Memory B cell (primary cell): ENCODE data around the gene SLC9A3.
"Not testable (repeated sequence)": the region's sequence is repeated elsewhere in the genome, so short reads cannot be mapped to it uniquely, and the experiment has no call there.

Experiments used
- ATAC-seq: fragments of 150-1000 bp; cut with Tn5 transposase; 2 replicates; pipeline ENCODE4 v1.10.0; 2021; ENCODE audit warnings: low read depth, mild to moderate bottlenecking, moderate library complexity
- DNase-seq, 2 donors: peaks; one replicate each; pipeline ENCODE4 v3.0.0; 2022; ENCODE audit warnings: low spot score in 2 of 2
- H3K27ac Mint-ChIP-seq: one replicate; pipeline ENCODE4 v1.8.0; 2022; ENCODE audit warnings: mild to moderate bottlenecking, moderate library complexity, mixed read lengths
- H3K27me3 Mint-ChIP-seq: one replicate; pipeline ENCODE4 v1.8.0; 2022; ENCODE audit warnings: mixed read lengths
- H3K36me3 Mint-ChIP-seq: one replicate; pipeline ENCODE4 v1.8.0; 2022; ENCODE audit warnings: mild to moderate bottlenecking, mixed read lengths
- H3K4me1 Mint-ChIP-seq: one replicate; pipeline ENCODE4 v1.8.0; 2022; ENCODE audit warnings: mixed read lengths
- H3K4me3 Mint-ChIP-seq: one replicate; pipeline ENCODE4 v1.8.0; 2022; ENCODE audit warnings: mild to moderate bottlenecking, moderate library complexity, mixed read lengths
- H3K9me3 Mint-ChIP-seq: one replicate; pipeline ENCODE4 v1.8.0; 2022; ENCODE audit warnings: mixed read lengths

SLC9A3 gene

GRCh38 chr5:507986-508575 lies 16.2 kb downstream of the SLC9A3 start:
- H3K27me3 Mint-ChIP-seq, DNase-seq, H3K4me3 Mint-ChIP-seq, ATAC-seq, H3K36me3 Mint-ChIP-seq, H3K4me1 Mint-ChIP-seq, H3K27ac Mint-ChIP-seq, H3K9me3 Mint-ChIP-seq: not testable (repeated sequence)

DNA sequence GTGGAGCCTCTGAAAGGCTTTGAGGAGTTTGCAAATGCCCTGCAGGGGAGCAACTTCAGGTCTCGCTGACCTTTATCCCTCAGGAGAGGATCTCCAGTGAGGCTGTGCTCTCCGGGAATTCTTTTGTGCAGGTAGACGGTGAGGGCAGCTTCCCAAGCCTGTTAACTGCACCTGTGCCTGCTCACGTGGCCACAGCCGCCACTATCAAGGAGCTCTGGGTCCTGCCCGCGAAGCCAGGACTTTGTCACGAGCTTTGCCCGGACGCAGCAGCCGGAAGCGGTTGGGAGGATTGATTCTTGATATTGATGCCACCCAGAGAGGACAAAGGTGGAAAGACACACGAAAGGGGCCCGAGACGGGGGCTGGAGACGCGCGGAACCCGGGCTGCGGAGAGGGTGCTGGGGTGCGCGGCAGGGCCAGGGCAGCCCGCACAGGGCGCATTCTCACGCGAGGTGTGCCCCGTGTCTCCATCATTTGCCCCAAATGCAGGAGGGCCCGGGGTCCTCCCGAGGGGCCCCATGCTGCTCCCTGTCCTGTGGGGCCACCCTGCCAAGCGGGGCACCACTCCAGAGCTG lies 18.2 kb downstream of the SLC9A3 start:
- Mint-ChIP-seq H3K27me3 (peaks cover 12% of the 10 kb centered on the region), H3K9me3 (peaks cover 3% of the 10 kb centered on the region), H3K4me1 (no peaks in the 10 kb centered on the region)

GRCh38 chr5:504326-505154 lies 19.7 kb downstream of the SLC9A3 start:
- ATAC-seq (no peak), DNase-seq (no peak)
- no peak overlapping the region for H3K27ac Mint-ChIP-seq
- peaks cover 3% of the 10 kb centered on the region for H3K9me3 Mint-ChIP-seq
- no peak overlapping the region for H3K4me3 Mint-ChIP-seq
- H3K36me3 Mint-ChIP-seq = peaks cover 2% of the 10 kb centered on the region
- peaks cover 24% of the 10 kb centered on the region for H3K27me3 Mint-ChIP-seq
- no peaks in the 10 kb centered on the region for H3K4me1 Mint-ChIP-seq

More for the DNA sequence above, 18.2 kb downstream of the SLC9A3 start:
- no peak overlapping the region for H3K27ac Mint-ChIP-seq
- H3K4me3 Mint-ChIP-seq = no peak overlapping the region
- no peak for DNase-seq
- ATAC-seq = no peak
- H3K36me3 Mint-ChIP-seq = peaks cover 2% of the 10 kb centered on the region

GRCh38 chr5:502325-503079 lies 21.7 kb downstream of the SLC9A3 start:
- H3K4me3 Mint-ChIP-seq = no peak overlapping the region
- peaks cover 5% of the 10 kb centered on the region for H3K4me1 Mint-ChIP-seq
- H3K9me3 Mint-ChIP-seq = peaks cover 2% of the 10 kb centered on the region
- ATAC-seq = no peak
- H3K36me3 Mint-ChIP-seq = no peaks in the 10 kb centered on the region
- peaks cover 31% of the 10 kb centered on the region for H3K27me3 Mint-ChIP-seq
- H3K27ac Mint-ChIP-seq = no peak overlapping the region
- DNase-seq = no peak

DNA sequence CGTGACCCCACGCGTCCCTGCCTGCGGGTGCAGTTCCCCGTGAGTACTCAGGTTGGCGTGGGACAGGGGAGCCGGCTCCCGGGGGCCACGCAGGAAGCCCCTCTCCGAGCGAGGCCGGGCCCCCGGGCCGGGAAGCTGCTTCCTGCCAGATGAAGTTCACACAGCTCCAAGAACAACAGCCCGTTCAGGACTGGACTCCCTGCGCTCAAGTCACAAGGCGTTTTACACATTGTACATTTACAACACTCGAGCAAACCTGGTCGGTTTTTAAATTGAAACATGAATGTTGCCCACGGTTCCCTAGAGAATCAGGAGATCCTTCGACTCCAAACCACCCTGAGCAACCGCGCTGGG lies 22.4 kb downstream of the SLC9A3 start:
- peaks cover 31% of the 10 kb centered on the region for H3K27me3 Mint-ChIP-seq

GRCh38 chr5:501105-501830 lies 23.0 kb downstream of the SLC9A3 start:
- H3K36me3 Mint-ChIP-seq = no peaks in the 10 kb centered on the region
- H3K27ac Mint-ChIP-seq = no peak overlapping the region
- H3K27me3 Mint-ChIP-seq = peaks cover 31% of the 10 kb centered on the region
- H3K4me1 Mint-ChIP-seq = peaks cover 5% of the 10 kb centered on the region
- H3K9me3 Mint-ChIP-seq = peaks cover 2% of the 10 kb centered on the region
- H3K4me3 Mint-ChIP-seq = no peak overlapping the region
- ATAC-seq = no peak
- no peak for DNase-seq

More for the DNA sequence above, 22.4 kb downstream of the SLC9A3 start:
- Mint-ChIP-seq H3K4me3 (no peak overlapping the region), H3K4me1 (peaks cover 5% of the 10 kb centered on the region), H3K9me3 (peaks cover 2% of the 10 kb centered on the region), H3K27ac (no peak overlapping the region), H3K36me3 (no peaks in the 10 kb centered on the region)
- DNase-seq = no peak
- ATAC-seq = no peak

DNA sequence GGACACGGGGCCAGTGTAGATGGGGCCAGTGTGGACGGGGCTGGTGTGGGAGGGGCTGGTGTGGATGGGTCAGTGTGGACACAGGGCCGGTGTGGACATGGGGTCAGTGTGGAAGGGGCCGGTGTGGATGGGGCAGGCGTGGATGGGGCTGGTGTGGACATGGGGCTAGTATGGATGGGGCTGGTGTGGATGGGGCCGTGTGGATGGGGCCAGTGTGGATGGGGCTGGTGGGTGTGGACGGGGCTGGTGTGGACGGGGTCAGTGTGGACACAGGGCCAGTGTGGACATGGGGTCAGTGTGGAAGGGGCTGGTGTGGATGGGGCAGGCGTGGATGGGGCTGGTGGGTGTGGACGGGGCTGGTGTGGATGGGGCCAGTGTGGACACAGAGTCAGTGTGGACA lies 23.8 kb downstream of the SLC9A3 start:
- Mint-ChIP-seq H3K9me3 (peaks cover 3% of the 10 kb centered on the region), H3K27me3 (peaks cover 31% of the 10 kb centered on the region), H3K27ac (no peak overlapping the region), H3K36me3 (no peaks in the 10 kb centered on the region), H3K4me3 (no peak overlapping the region), H3K4me1 (peaks cover 5% of the 10 kb centered on the region)
- DNase-seq = no peak
- no peak for ATAC-seq

DNA sequence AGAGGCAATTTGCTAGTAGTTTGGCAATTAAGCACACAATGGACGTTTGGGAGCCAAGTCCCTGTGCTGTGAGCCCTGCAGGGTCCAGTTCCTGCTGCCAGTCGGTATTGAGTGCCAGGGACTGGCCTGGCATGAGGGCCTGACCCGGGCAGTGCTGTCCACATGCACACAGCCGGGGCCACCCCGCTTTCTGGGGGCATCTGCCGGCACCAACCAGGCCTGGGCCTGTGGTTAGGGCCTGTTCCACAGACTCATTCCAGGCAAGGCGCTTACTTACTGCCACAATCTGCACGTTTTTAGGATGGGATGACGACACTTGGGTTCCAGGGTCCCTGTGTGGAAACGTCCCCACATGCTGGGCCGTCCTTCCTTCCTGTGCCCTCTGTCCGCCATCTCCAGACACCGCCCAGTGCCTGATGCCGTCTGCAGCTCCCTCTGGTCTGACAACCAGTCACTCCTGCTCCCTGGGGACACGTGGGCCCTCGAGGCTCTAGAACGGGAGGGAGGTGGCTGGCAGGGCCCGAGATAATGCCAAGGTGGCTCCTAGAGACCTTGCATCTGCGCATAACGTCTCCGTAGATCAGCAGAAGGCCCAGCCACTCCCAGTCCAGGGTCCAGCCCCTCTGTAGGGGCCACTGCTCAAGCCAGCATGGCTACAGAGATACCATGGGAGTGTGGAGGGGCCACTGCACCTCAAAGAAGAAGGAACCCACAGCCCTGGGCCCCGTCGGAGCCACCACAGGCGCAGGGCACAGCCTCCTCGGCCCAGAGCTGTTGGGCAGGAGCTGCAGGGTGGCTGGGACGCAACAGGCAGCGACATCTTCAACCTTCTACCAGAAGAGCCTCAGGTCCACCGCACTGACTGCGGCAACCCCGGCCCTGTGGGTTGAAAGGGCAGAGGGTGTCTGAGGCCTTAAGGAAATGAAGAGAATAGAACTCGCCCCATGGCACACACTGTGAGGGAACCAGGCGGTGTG lies 24.7 kb downstream of the SLC9A3 start:
- Mint-ChIP-seq H3K27ac (no peak overlapping the region), H3K27me3 (peaks cover 31% of the 10 kb centered on the region), H3K9me3 (peaks cover 3% of the 10 kb centered on the region), H3K36me3 (no peaks in the 10 kb centered on the region), H3K4me1 (peaks cover 5% of the 10 kb centered on the region), H3K4me3 (no peak overlapping the region)
- DNase-seq = no peak
- no peak for ATAC-seq

DNA sequence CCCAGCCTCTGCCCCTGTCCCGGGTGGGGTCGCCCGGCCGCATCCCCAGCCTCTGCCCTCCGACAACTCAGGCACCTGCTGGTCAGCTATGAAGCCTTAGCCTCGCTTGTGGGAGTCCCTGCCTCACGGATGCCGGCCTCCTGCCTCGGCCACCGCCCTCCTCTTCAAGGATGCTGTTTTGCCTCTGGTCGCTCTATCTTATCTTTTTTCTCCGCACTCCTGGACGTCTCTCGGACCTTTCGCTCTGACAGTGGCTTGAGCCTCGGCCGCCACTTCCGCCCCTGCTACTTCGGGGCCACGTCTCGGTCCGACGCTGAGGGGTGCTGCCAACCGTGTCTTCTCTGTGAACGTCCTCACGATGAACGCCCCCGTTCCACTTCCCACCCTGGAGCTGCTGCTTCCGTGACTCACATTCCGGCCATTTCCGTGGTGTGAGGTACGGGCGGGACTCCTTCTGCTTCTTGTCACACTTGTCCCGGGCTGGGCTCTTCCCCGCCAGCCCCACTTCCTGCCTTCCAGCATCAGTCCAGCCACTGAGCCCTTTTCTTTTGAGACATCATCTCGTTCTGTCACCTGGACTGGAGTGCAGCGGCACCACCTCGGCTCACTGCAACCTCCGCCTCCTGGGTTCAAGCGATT lies 26.3 kb downstream of the SLC9A3 start:
- peaks cover 5% of the 10 kb centered on the region for H3K4me1 Mint-ChIP-seq
- no peaks in the 10 kb centered on the region for H3K36me3 Mint-ChIP-seq
- no peak overlapping the region for H3K27ac Mint-ChIP-seq
- peaks cover 3% of the 10 kb centered on the region for H3K9me3 Mint-ChIP-seq
- peaks cover 28% of the 10 kb centered on the region for H3K27me3 Mint-ChIP-seq
- no peak for ATAC-seq
- DNase-seq = no peak
- no peak overlapping the region for H3K4me3 Mint-ChIP-seq

- no peak for DNase-seq
- no peaks in the 10 kb centered on the region for H3K36me3 Mint-ChIP-seq
- H3K27ac Mint-ChIP-seq = no peak overlapping the region
- peaks cover 2% of the 10 kb centered on the region for H3K9me3 Mint-ChIP-seq
- ATAC-seq = no peak
- H3K4me3 Mint-ChIP-seq = no peak overlapping the region
- peaks cover 24% of the 10 kb centered on the region for H3K27me3 Mint-ChIP-seq
- peaks cover 5% of the 10 kb centered on the region for H3K4me1 Mint-ChIP-seq
These were observed 27.1 kb downstream of the SLC9A3 start for GRCh38 chr5:497090-497700.

- no peak overlapping the region for H3K27ac Mint-ChIP-seq
- DNase-seq (no peak), ATAC-seq (no peak)
- H3K9me3 Mint-ChIP-seq = peaks cover 2% of the 10 kb centered on the region
- H3K36me3 Mint-ChIP-seq = no peaks in the 10 kb centered on the region
- H3K27me3 Mint-ChIP-seq = peaks cover 26% of the 10 kb centered on the region
- H3K4me3 Mint-ChIP-seq = no peak overlapping the region
- peaks cover 5% of the 10 kb centered on the region for H3K4me1 Mint-ChIP-seq
These were observed 28.2 kb downstream of the SLC9A3 start for GRCh38 chr5:496028-496427.

GRCh38 chr5:494667-495255 lies 29.5 kb downstream of the SLC9A3 start:
- H3K9me3 Mint-ChIP-seq = peaks cover 2% of the 10 kb centered on the region
- H3K4me1 Mint-ChIP-seq = peaks cover 5% of the 10 kb centered on the region
- H3K36me3 Mint-ChIP-seq = no peaks in the 10 kb centered on the region
- H3K4me3 Mint-ChIP-seq = no peak overlapping the region
- H3K27ac Mint-ChIP-seq = no peak overlapping the region
- DNase-seq = no peak
- ATAC-seq = no peak
- peaks cover 19% of the 10 kb centered on the region for H3K27me3 Mint-ChIP-seq
